ENCODE data around the gene PXDN.

The PXDN gene

GRCh38 chr2:1696472-1696871, 47.8 kb downstream of the PXDN start:
- no peak for DNase-seq (ENCODE audit: extremely low read depth, insufficient read length)
- TF ChIP-seq CTCF (IDR thresholded peaks at IDR 0.05; ENCODE audit: insufficient read depth, low read length, poor library complexity, severe bottlenecking) = no peak
- no peaks in the 10 kb centered on the region for H3K36me3 ChIP-seq (ENCODE audit: control insufficient read depth, insufficient read depth, low read length)
- H3K27me3 ChIP-seq (replicated peaks; ENCODE audit: control insufficient read depth, insufficient read depth, low read length) = no peaks in the 10 kb centered on the region
- no peak overlapping the region for H3K4me3 ChIP-seq (replicated peaks; ENCODE audit: low read depth, low read length)

GRCh38 chr2:1694371-1695271, 49.7 kb downstream of the PXDN start:
- H3K27me3 ChIP-seq (replicated peaks; ENCODE audit: control insufficient read depth, insufficient read depth, low read length) = no peaks in the 10 kb centered on the region
- DNase-seq (ENCODE audit: extremely low read depth, insufficient read length) = no peak
- no peak for TF ChIP-seq CTCF (IDR thresholded peaks at IDR 0.05; ENCODE audit: insufficient read depth, low read length, poor library complexity, severe bottlenecking)
- H3K4me3 ChIP-seq (replicated peaks; ENCODE audit: low read depth, low read length) = no peak overlapping the region
- no peaks in the 10 kb centered on the region for H3K36me3 ChIP-seq (ENCODE audit: control insufficient read depth, insufficient read depth, low read length)

GRCh38 chr2:1693723-1694122, 50.6 kb downstream of the PXDN start:
- H3K36me3 ChIP-seq (ENCODE audit: control insufficient read depth, insufficient read depth, low read length) = no peaks in the 10 kb centered on the region
- no peak for TF ChIP-seq CTCF (IDR thresholded peaks at IDR 0.05; ENCODE audit: insufficient read depth, low read length, poor library complexity, severe bottlenecking)
- H3K27me3 ChIP-seq (replicated peaks; ENCODE audit: control insufficient read depth, insufficient read depth, low read length) = no peaks in the 10 kb centered on the region
- no peak overlapping the region for H3K4me3 ChIP-seq (replicated peaks; ENCODE audit: low read depth, low read length)
- DNase-seq (ENCODE audit: extremely low read depth, insufficient read length) = no peak

GRCh38 chr2:1692342-1692741, 52.0 kb downstream of the PXDN start:
- Histone ChIP-seq H3K4me3 (replicated peaks; ENCODE audit: low read depth, low read length) (no peak overlapping the region), H3K36me3 (ENCODE audit: control insufficient read depth, insufficient read depth, low read length) (no peaks in the 10 kb centered on the region), H3K27me3 (replicated peaks; ENCODE audit: control insufficient read depth, insufficient read depth, low read length) (no peaks in the 10 kb centered on the region)
- DNase-seq (ENCODE audit: extremely low read depth, insufficient read length) = no peak
- no peak for TF ChIP-seq CTCF (IDR thresholded peaks at IDR 0.05; ENCODE audit: insufficient read depth, low read length, poor library complexity, severe bottlenecking)

GRCh38 chr2:1691366-1691765, 52.9 kb downstream of the PXDN start:
- no peak for DNase-seq (ENCODE audit: extremely low read depth, insufficient read length)
- Histone ChIP-seq H3K4me3 (replicated peaks; ENCODE audit: low read depth, low read length) (no peak overlapping the region), H3K36me3 (ENCODE audit: control insufficient read depth, insufficient read depth, low read length) (no peaks in the 10 kb centered on the region), H3K27me3 (replicated peaks; ENCODE audit: control insufficient read depth, insufficient read depth, low read length) (no peaks in the 10 kb centered on the region)
- TF ChIP-seq CTCF (IDR thresholded peaks at IDR 0.05; ENCODE audit: insufficient read depth, low read length, poor library complexity, severe bottlenecking) = no peak

All from GM06990 (cell line).